ENCODE data around the gene TSC22D4.

Gene TSC22D4

GRCh38 chr7:100492738-100493475 is 13.9 kb upstream of the TSC22D4 start:
- DNase-seq = no peak

GRCh38 chr7:100491192-100491578 is 12.2 kb upstream of the TSC22D4 start:
- no peak for DNase-seq

- no peak for DNase-seq
These were observed 11.6 kb upstream of the TSC22D4 start for GRCh38 chr7:100490483-100491191.

GRCh38 chr7:100489824-100490223 is 10.8 kb upstream of the TSC22D4 start:
- peak; percentile 99 for DNase-seq

- no peak for DNase-seq
These were observed 10.1 kb upstream of the TSC22D4 start for GRCh38 chr7:100489121-100489520.

GRCh38 chr7:100488333-100489095 is 9.5 kb upstream of the TSC22D4 start:
- DNase-seq = no peak

- no peak for DNase-seq
These were observed 7.9 kb upstream of the TSC22D4 start for GRCh38 chr7:100486753-100487446.

GRCh38 chr7:100486111-100486636 is 7.2 kb upstream of the TSC22D4 start:
- DNase-seq = no peak

- no peak for DNase-seq
These were observed 6.5 kb upstream of the TSC22D4 start for GRCh38 chr7:100485471-100485876.

- no peak for DNase-seq
These were observed 5.6 kb upstream of the TSC22D4 start for GRCh38 chr7:100484673-100485045.

GRCh38 chr7:100483722-100484672 is 5.0 kb upstream of the TSC22D4 start, which contains the start of gene NYAP1:
NYAP1 (plus strand) TSS chr7:100483927; CDS start chr7:100485312, 1,385 bp downstream.
- DNase-seq = peak; percentile 43

- peak; percentile 43 for DNase-seq
These were observed 4.2 kb upstream of the TSC22D4 start for GRCh38 chr7:100483090-100483721.

- no peak for DNase-seq
These were observed 3.7 kb upstream of the TSC22D4 start for GRCh38 chr7:100482728-100483089.

GRCh38 chr7:100481466-100481865 is 2.5 kb upstream of the TSC22D4 start:
- DNase-seq = no peak

GRCh38 chr7:100477871-100478267 is 1.1 kb downstream of the TSC22D4 start:
- DNase-seq = no peak

GRCh38 chr7:100476903-100477870 is 1.8 kb downstream of the TSC22D4 start:
- DNase-seq = no peak

- DNase-seq = no peak
These were observed 2.8 kb downstream of the TSC22D4 start for GRCh38 chr7:100476101-100476780.

- no peak for DNase-seq
These were observed 3.5 kb downstream of the TSC22D4 start for GRCh38 chr7:100475549-100475948.

GRCh38 chr7:100472854-100473499 is 6.0 kb downstream of the TSC22D4 start:
- DNase-seq = no peak

Measured in NCI-H1092 (cell line).